Thoracic aorta (tissue), 2 donors: ENCODE measurements around the gene LRRC9. TPM values are rescaled to one million over a fixed set of nuclear protein-coding genes. Genes with fewer than 3 reads are reported as not detected.

Source experiments
- ATAC-seq: fragments of 150-250 bp; one replicate; pipeline ENCODE4 v1.8.0; 2017; ENCODE audit warnings: low read depth; ENCODE audit not compliant: insufficient number of reproducible peaks, low FRiP score
- DNase-seq: peaks from one replicate; pipeline ENCODE4 v3.0.0-alpha.2; 2020; ENCODE audit warnings: low spot score
- H3K27ac ChIP-seq, 2 donors: fragments of 200-600 bp; sonication (generic); 1 replicate in 1 of 2; 2 replicates in 1 of 2; pipeline ENCODE4 v1.5.1; 2016; ENCODE audit warnings: mild to moderate bottlenecking in 2 of 2, moderate library complexity in 2 of 2
- H3K27me3 ChIP-seq: fragments of 200-600 bp; sonication (generic); replicated peaks from 2 replicates; pipeline ENCODE4 v1.6.0; 2016; ENCODE audit warnings: mild to moderate bottlenecking; ENCODE audit not compliant: insufficient read depth
- H3K36me3 ChIP-seq: fragments of 200-600 bp; sonication (generic); one replicate; pipeline ENCODE4 v1.5.1; 2016
- H3K4me1 ChIP-seq, 2 donors: fragments of 200-600 bp; sonication (generic); 1 replicate in 1 of 2; 2 replicates in 1 of 2; pipeline versions ENCODE4 v1.5.1 to v1.6.0; 2016; ENCODE audit warnings: low read depth in 2 of 2, mild to moderate bottlenecking in 1 of 2; ENCODE audit not compliant: control insufficient read depth in 1 of 2
- H3K4me3 ChIP-seq: fragments of 200-600 bp; sonication (generic); 2 replicates; pipeline ENCODE4 v1.5.1; 2016; ENCODE audit warnings: mild to moderate bottlenecking
- H3K9me3 ChIP-seq: fragments of 200-600 bp; sonication (generic); 2 replicates; pipeline ENCODE4 v1.5.1; 2016
- total RNA-seq, 2 donors: library from RNA; depleted of rRNA; stranded (reverse); fragments of >200 nt; gene quantifications; one replicate each; pipeline versions ENCODE4 v1.1.0 to v1.2.3, GENCODE V29; 2016
- TF ChIP-seq, protein P1 (sequence below): fragments of 200-600 bp; sonication (generic); IDR thresholded peaks from one replicate; pipeline ENCODE4 v1.5.1; 2019; ENCODE audit warnings: antibody characterized with exemption

The LRRC9 gene
- total RNA-seq: not detected

GRCh38 chr14:59919570-59920377, at the start of gene LRRC9:
LRRC9 (plus strand) TSS chr14:59920144.
- no peak for ATAC-seq
- no peak within 1 kb of the TSS for H3K27ac ChIP-seq
- H3K4me1 ChIP-seq: no peaks in the 10 kb centered on the region
- H3K4me3 ChIP-seq: peak within 1 kb of the TSS; percentile 72
- TF ChIP-seq, protein P1, sequence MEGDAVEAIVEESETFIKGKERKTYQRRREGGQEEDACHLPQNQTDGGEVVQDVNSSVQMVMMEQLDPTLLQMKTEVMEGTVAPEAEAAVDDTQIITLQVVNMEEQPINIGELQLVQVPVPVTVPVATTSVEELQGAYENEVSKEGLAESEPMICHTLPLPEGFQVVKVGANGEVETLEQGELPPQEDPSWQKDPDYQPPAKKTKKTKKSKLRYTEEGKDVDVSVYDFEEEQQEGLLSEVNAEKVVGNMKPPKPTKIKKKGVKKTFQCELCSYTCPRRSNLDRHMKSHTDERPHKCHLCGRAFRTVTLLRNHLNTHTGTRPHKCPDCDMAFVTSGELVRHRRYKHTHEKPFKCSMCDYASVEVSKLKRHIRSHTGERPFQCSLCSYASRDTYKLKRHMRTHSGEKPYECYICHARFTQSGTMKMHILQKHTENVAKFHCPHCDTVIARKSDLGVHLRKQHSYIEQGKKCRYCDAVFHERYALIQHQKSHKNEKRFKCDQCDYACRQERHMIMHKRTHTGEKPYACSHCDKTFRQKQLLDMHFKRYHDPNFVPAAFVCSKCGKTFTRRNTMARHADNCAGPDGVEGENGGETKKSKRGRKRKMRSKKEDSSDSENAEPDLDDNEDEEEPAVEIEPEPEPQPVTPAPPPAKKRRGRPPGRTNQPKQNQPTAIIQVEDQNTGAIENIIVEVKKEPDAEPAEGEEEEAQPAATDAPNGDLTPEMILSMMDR: no peak
- no peaks in the 10 kb centered on the region for H3K9me3 ChIP-seq
- no peaks in the 10 kb centered on the region for H3K36me3 ChIP-seq
- H3K27me3 ChIP-seq: peaks cover 8% of the 10 kb centered on the region
- no peak for DNase-seq

GRCh38 chr14:59870277-59871165, 49.4 kb upstream of the LRRC9 start, which contains the start of gene RTN1:
RTN1 (minus strand) TSS chr14:59870776; CDS start chr14:59870630, 146 bp downstream.
- DNase-seq: peak; percentile 4
- peak within 1 kb of the TSS; percentile 89 for H3K4me3 ChIP-seq
- peaks cover 0 to 9% of the 10 kb centered on the region in 2 donors for H3K4me1 ChIP-seq
- TF ChIP-seq, protein P1: no peak
- H3K36me3 ChIP-seq: no peaks in the 10 kb centered on the region
- ATAC-seq: peak; percentile 70
- no peaks in the 10 kb centered on the region for H3K9me3 ChIP-seq
- peak within 1 kb of the TSS; percentile 64 to 80 for H3K27ac ChIP-seq
- no peaks in the 10 kb centered on the region for H3K27me3 ChIP-seq

DNA sequence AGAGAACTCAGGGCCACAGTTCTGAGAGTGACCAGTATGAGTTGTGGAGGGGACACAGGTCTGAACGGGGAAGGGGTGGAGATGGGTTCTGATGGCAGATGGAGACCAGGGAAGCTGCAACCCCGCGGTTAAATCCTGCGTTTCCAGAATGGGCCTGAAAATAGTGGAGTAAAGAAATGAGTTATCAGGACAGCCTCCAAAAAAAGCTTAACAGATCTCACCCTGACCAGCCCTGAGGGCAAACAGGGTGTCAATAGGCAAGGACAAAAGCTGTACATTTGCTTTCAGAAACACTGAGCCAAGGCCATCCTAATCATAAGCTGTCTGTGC, 48.8 kb upstream of the LRRC9 start:
- peaks cover 0 to 9% of the 10 kb centered on the region in 2 donors for H3K4me1 ChIP-seq
- H3K27me3 ChIP-seq: no peaks in the 10 kb centered on the region
- no peaks in the 10 kb centered on the region for H3K36me3 ChIP-seq
- TF ChIP-seq, protein P1: no peak
- H3K9me3 ChIP-seq: no peaks in the 10 kb centered on the region
- H3K27ac ChIP-seq: peak overlapping the region; percentile 64 to 80
- ATAC-seq: no peak
- H3K4me3 ChIP-seq: peak overlapping the region; percentile 89
- no peak for DNase-seq

- Histone ChIP-seq H3K4me3 (no peak overlapping the region), H3K27ac (no peak overlapping the region), H3K27me3 (no peaks in the 10 kb centered on the region), H3K4me1 (no peaks in the 10 kb centered on the region), H3K36me3 (no peaks in the 10 kb centered on the region), H3K9me3 (no peaks in the 10 kb centered on the region)
- TF ChIP-seq, protein P1: no peak
- ATAC-seq (no peak), DNase-seq (no peak)
Measured at GRCh38 chr14:59882957-59883356, 37.0 kb upstream of the LRRC9 start.

DNA sequence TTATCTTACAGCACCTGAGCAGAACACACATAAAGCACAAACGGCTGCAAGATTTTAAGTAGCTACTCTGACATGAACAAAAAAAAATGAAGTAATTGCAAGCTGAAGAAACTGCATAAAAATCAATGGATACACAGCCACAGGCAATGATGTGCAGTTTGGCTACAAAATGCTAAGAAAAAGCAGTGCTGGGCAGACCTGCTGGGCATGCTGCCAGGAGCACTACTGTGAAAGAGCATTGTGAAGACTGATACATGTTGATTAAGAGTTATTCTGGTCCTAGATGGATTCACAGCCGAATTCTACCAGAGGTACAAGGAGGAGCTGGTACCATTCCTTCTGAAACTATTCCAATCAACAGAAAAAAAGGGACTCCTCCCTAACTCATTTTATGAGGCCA, 29.3 kb upstream of the LRRC9 start:
- Histone ChIP-seq H3K4me1 (no peaks in the 10 kb centered on the region), H3K4me3 (no peak overlapping the region), H3K36me3 (no peaks in the 10 kb centered on the region), H3K27me3 (no peaks in the 10 kb centered on the region), H3K27ac (no peak overlapping the region), H3K9me3 (no peaks in the 10 kb centered on the region)
- DNase-seq: no peak
- ATAC-seq: no peak
- TF ChIP-seq, protein P1: no peak
